ELF-1 (cell line): ENCODE measurements around the gene GABPB1.

Experiments
- DNase-seq: peaks from one replicate; pipeline ENCODE4 v3.0.0-alpha.2; 2016; ENCODE audit warnings: low read depth, low spot score

Gene GABPB1

DNA sequence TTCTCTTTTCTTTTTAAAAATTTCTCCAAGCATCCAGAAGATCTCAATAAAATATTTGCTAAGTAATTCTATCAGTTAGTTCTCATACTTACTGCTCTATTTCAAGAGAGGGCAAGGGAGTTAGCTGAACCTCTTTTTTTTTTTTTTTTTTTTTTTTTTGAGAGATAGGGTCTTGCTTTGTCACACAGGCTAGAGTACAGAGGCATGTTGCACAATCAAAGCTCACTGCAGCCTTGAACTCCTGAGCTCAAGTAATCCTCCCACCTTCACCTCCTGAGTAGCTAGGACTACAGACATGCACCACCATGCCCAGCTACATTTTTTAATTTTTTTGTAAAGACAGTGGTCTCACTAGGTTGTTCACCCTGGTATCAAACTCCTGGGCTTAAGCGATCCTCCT, 110.8 kb downstream of the GABPB1 start:
- DNase-seq, result no peak

DNA sequence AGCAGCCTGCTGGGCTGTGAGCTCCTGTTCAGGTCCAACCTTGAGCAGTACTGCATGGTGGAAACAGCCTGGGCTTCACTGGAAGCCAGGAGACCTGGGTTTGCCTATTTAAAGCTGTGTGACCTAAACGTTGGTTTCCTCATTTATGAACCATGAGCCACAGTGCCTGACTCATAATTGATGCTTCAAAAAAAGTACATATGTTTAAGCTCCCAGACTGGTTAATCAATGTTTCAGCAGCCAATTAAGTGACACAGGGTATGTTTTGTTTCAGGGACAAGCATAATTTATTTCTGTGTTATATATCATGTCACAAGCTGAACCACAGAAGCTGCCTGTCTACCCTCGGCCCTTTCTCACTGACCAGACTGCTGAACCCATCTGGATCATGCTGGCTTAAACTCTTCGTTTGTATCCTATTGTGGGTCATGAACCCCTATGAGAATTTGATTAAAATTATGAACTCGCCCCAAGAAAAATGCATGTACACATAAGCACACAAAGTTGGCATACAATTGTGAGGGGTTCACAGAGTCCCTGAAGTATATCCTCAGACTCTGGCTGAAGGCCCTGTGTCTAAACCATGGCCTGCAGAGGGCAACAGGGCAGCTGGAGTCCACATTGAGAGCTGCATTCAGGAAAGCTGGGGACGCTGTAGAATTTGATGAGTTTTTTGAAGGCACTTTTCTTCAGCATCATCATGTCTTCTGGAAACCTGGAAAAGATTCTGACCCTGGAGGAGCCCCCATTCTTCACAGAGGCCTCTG, 113.1 kb downstream of the GABPB1 start:
- no peak for DNase-seq

GRCh38 chr15:50238255-50238654, 116.7 kb downstream of the GABPB1 start:
- no peak for DNase-seq

GRCh38 chr15:50236433-50236832, 118.6 kb downstream of the GABPB1 start:
- no peak for DNase-seq

- no peak for DNase-seq
Observed at GRCh38 chr15:50235794-50236193, 119.2 kb downstream of the GABPB1 start.

GRCh38 chr15:50234764-50235163, 120.2 kb downstream of the GABPB1 start:
- no peak for DNase-seq

DNA sequence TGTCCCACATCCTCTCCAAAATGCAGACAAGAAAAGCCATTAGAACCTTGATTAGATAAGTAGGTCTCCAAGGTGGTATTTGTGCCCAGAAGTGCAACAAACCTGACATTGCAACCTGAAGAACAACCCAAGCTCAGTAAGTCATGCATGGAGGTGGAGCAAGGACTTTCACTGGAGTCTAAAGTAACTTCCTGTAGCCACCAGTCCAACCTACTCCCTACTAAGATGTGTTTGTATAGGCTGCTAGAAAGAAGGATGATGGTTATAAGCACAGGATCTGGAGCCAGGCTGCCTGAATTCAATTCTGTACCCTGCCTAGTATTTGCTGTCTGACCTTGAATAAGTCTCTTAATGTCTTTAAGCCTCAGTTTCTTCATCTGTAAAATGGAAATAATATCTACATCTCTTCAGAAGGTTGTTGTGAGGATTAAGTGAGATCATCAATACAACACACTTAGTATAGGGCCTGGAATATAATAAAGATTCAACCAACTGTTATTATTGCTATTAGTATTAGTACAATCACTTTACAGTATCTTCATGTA, 121.7 kb downstream of the GABPB1 start:
- no peak for DNase-seq

DNA sequence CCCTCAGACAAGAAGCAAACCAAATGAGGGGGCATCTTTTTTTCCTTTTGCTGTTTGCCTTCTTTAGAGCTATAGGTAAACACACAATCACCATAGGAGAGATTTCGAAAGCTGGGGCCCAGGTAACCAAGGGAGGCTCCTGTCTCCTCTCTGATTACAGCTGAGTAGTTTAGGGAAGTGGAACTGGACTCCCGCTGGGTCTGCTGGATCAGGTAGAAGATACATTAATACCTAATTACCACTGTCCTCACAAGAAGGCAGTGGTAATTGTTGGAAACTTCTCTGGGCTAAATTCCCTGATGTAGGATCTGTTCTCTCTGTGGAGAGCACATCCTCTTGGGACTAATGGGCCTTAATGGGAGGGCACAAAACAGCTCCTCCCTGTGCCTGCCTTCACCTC, 122.2 kb downstream of the GABPB1 start:
- DNase-seq, result no peak

- DNase-seq, result no peak
Observed at GRCh38 chr15:50231761-50232160, 123.2 kb downstream of the GABPB1 start.

DNA sequence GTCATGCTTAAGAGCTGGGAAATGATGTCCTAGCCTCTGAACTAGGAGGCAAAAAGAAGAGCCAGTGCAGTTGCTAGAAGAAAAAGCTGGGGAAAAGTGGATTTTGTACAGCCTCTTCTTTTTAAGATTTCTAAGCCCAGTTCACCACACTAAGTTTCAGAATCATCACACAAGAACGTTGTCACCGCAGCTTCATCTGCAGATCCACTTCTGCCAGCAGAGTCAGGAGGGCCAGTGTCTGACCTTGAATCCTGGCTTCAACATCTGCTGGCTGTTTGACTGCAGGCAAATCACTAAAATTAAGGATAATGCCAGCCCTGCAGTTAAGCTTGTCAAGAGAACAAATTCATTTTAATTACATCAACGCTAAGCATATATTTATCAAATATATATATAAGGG, 125.7 kb downstream of the GABPB1 start:
- DNase-seq, result no peak

GRCh38 chr15:50228866-50229265, 126.1 kb downstream of the GABPB1 start:
- no peak for DNase-seq

DNA sequence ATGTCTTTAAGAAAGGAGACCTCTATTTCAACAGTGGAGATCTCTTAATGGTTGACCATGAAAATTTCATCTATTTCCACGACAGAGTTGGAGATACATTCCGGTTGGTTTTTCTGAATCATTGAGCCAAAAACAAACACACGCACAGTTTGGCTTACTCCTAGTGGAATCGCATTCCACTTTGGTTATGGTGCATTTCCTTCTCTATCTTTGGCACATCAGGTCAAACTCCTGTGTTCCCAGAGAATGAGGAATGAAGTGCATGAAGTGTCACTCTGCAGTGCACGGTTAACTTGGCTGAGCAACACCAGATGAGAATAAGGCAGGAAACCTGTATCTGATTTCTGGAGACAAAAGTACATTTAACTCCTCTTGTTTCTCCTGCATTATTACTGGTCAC, 127.9 kb downstream of the GABPB1 start:
- DNase-seq, result no peak

- DNase-seq, result no peak
Observed at GRCh38 chr15:50225938-50226337, 129.1 kb downstream of the GABPB1 start.
